GM21576 (cell line): ENCODE measurements around the gene OGA.

Source experiments
- ATAC-seq: cut with Tn5 transposase; IDR thresholded peaks from one replicate; pipeline ENCODE4 v1.9.1; 2021; ENCODE audit warnings: mild to moderate bottlenecking, moderate library complexity; ENCODE audit not compliant: unreplicated experiment

Gene OGA

GRCh38 chr10:101776161-101776817, 42.0 kb downstream of the OGA start:
- ATAC-seq: no peak

- ATAC-seq: no peak
Observed at GRCh38 chr10:101775273-101776160, 42.7 kb downstream of the OGA start, which contains the start of gene FGF8. FGF8 (minus strand) TSS chr10:101776114; CDS start chr10:101775900, 214 bp downstream.

- no peak for ATAC-seq
Observed at GRCh38 chr10:101774589-101775272, 43.5 kb downstream of the OGA start.

- no peak for ATAC-seq
Observed at GRCh38 chr10:101773923-101774588, 44.2 kb downstream of the OGA start.

- ATAC-seq: no peak
Observed at GRCh38 chr10:101772895-101773761, 45.1 kb downstream of the OGA start.

- no peak for ATAC-seq
Observed at GRCh38 chr10:101772017-101772894, 46.0 kb downstream of the OGA start.

GRCh38 chr10:101771380-101771779, 46.9 kb downstream of the OGA start:
- no peak for ATAC-seq

GRCh38 chr10:101770331-101771215, 47.7 kb downstream of the OGA start:
- ATAC-seq: no peak

GRCh38 chr10:101769541-101770180, 48.6 kb downstream of the OGA start:
- ATAC-seq: no peak

GRCh38 chr10:101768791-101769170, 49.5 kb downstream of the OGA start:
- no peak for ATAC-seq

- ATAC-seq: no peak
Observed at GRCh38 chr10:101767966-101768790, 50.1 kb downstream of the OGA start.

GRCh38 chr10:101767600-101767945, 50.7 kb downstream of the OGA start:
- ATAC-seq: no peak

- no peak for ATAC-seq
Observed at GRCh38 chr10:101766753-101767599, 51.3 kb downstream of the OGA start.

- no peak for ATAC-seq
Observed at GRCh38 chr10:101766306-101766705, 51.9 kb downstream of the OGA start.

- ATAC-seq: no peak
Observed at GRCh38 chr10:101763141-101763846, 55.0 kb downstream of the OGA start.
